Measurements from ENCODE around the gene ARHGAP42. TPM values are rescaled to one million over a fixed set of nuclear protein-coding genes. Genes with fewer than 3 reads are reported as not detected.

The ARHGAP42 gene
- total and polyA plus RNA-seq, 2 of the 13 experiments (the other 11 are each of a cell fraction or from before 2014, with no cell fraction given): 2.5 to 4.3 TPM

GRCh38 chr11:100695911-100696310 is 8.8 kb downstream of the ARHGAP42 start (continued):
- no peak for TF ChIP-seq ELF3 (CRISPR knock-in tag; IDR thresholded peaks at IDR 0.05)
- no peak for TF ChIP-seq PCBP1 (IDR thresholded peaks at IDR 0.05; ENCODE audit: borderline replicate concordance, low read depth, low read length)
- TF ChIP-seq DBP (CRISPR knock-in tag; IDR thresholded peaks at IDR 0.05; ENCODE audit: not compliant biosample characterization): no peak

- in situ Hi-C loops (cut with HindIII; ENCODE audit: extremely low pct_ligation_motif_present, low pct_unique_long_range_greater_than_20kb) (no loop called here), intact Hi-C loops (cut with micrococcal nuclease; ENCODE audit: unreplicated experiment) (no loop called here)
- no peaks in the 10 kb centered on the region for H3K4me1 ChIP-seq (ENCODE audit: insufficient read depth, low read length)
- H4K20me1 ChIP-seq (ENCODE audit: insufficient read depth, low read length): no peaks in the 10 kb centered on the region
- no peak overlapping the region for H2AFZ ChIP-seq (ENCODE audit: low read length)
- no peaks in the 10 kb centered on the region for H3K36me3 ChIP-seq (replicated peaks in 1 of 2; ENCODE audit: control insufficient read depth in 1 of 2, insufficient read depth in 2 of 2, low read length in 2 of 2)
- H3K4me2 ChIP-seq (ENCODE audit: low read depth, low read length): no peak overlapping the region
- no TSS peak for BruUV-seq (replicated peaks)
- no peak for FAIRE-seq
- H3K27me3 ChIP-seq (ENCODE audit: control insufficient read depth in 1 of 2, insufficient read depth in 2 of 2, low read length in 2 of 2): no peaks in the 10 kb centered on the region
- H3K79me2 ChIP-seq (ENCODE audit: insufficient read depth, low read length): no peaks in the 10 kb centered on the region
- ChIA-PET POLR2A (no interaction called here), CTCF (ENCODE audit: low intra/inter-chr PET ratio, low total read pairs) (no interaction called here)
- no peak overlapping the region for H3K9ac ChIP-seq (ENCODE audit: insufficient read depth, low read depth, low read length)
- no peak overlapping the region for H3K4me3 ChIP-seq (replicated peaks in 1 of 3; ENCODE audit: insufficient read depth in 1 of 3, low read depth in 2 of 3, low read length in 3 of 3)
- H3K27ac ChIP-seq (ENCODE audit: extremely low read length, insufficient read depth, low read length): no peak overlapping the region
- 97% methylated on average over 2 of the region's 2 CpGs for WGBS (ENCODE audit: low lambda C conversion rate)
- ATAC-seq: no peak
- DNase-seq (ENCODE audit: low spot score): no peak
- TF ChIP-seq ZNF550 (CRISPR knock-in tag; IDR thresholded peaks at IDR 0.05; ENCODE audit: borderline replicate concordance) (no peak), HMGA1 (CRISPR knock-in tag; conservative IDR thresholded peaks at IDR 0.05) (no peak), ZBTB14 (CRISPR knock-in tag; IDR thresholded peaks at IDR 0.05) (no peak), SMARCC2 (IDR thresholded peaks at IDR 0.05) (no peak), ZNF841 (CRISPR knock-in tag; IDR thresholded peaks at IDR 0.05; ENCODE audit: borderline replicate concordance) (no peak), ZNF704 (CRISPR knock-in tag; IDR thresholded peaks at IDR 0.05; ENCODE audit: borderline replicate concordance) (no peak), GPN1 (CRISPR knock-in tag; IDR thresholded peaks at IDR 0.05; ENCODE audit: borderline replicate concordance) (no peak), MAFF (IDR thresholded peaks at IDR 0.05; ENCODE audit: low read depth, low read length) (no peak), ZNF75D (CRISPR knock-in tag; IDR thresholded peaks at IDR 0.05; ENCODE audit: borderline replicate concordance) (no peak)
- H3K9me3 ChIP-seq (ENCODE audit: low read length): no peaks in the 10 kb centered on the region
Measured at GRCh38 chr11:100703139-100703538, 16.1 kb downstream of the ARHGAP42 start.

All from HepG2 (cell line).